OCI-LY1 (cell line): ENCODE measurements around the gene ATXN3L.

Source experiments
- CTCF ChIP-seq: fragments of 200-600 bp; sonication (generic), shearing (Covaris generic); IDR thresholded peaks from 2 replicates; pipeline ENCODE4 v1.5.1; 2017; ENCODE audit warnings: mild to moderate bottlenecking, antibody characterized with exemption, low read length, moderate library complexity, mixed read lengths
- EZH2 ChIP-seq: fragments of 200-600 bp; sonication (generic), shearing (Covaris generic); IDR thresholded peaks from 2 replicates; pipeline ENCODE4 v1.8.0; 2017; ENCODE audit warnings: borderline replicate concordance, mixed run types, mild to moderate bottlenecking, antibody characterized with exemption, low read length, moderate library complexity, mixed read lengths

GRCh38 chrX:13285229-13285628, 34.6 kb downstream of the ATXN3L start:
- TF ChIP-seq CTCF (no peak), EZH2 (no peak)
